ENCODE measurements around the gene TM2D1.

The TM2D1 gene

DNA sequence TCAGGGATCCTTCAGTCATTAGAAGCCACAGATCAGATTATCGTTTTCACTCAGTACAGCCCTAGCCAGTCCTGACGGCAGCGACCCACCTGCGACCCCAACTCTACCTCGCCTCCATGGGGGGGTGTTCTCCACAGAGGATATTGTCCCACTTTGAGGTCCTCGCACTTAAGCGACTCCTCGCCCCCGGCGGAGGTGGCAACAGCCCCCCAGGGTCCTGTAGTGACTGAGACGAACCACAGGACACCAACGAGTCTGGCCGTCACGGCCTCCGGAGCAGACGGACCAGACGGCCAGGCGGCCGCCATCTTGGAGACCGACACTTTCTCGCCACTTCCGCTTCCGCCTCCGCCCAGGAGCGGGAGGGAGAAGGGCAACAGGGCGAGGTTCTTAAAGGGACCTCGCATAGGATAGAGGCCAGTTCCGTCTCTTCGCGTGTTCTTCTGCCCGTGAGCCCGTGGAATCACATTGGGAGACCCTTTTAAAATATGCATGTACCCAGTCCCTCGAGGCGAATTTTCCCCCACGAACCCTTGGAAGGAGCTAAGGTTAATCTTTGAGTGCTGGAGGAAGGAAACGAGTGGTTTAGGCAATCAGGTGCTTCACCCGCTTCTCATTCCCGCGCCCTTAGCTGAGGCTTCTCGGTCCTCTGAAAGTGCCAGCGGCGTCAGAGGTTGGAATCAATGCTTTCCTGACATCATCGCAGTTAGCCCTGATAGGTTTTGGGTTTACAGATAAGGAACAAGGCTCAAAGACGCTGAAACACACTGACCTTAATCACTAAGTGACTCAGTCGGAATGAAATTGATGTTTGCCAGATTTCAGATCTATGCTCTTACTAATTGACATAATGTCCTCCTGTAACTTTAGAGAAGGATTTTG, at the start of gene TM2D1:
TM2D1 (minus strand) TSS at position 329 of the 882 bp plus-strand sequence; CDS start at position 308, 21 bp downstream.
- H3K27me3 ChIP-seq (replicated peaks; ENCODE audit: control insufficient read depth, insufficient read depth, low read length): no peaks in the 10 kb centered on the region
- DNase-seq (ENCODE audit: extremely low read depth, insufficient read length): peak; percentile 90
- TF ChIP-seq, protein P1, sequence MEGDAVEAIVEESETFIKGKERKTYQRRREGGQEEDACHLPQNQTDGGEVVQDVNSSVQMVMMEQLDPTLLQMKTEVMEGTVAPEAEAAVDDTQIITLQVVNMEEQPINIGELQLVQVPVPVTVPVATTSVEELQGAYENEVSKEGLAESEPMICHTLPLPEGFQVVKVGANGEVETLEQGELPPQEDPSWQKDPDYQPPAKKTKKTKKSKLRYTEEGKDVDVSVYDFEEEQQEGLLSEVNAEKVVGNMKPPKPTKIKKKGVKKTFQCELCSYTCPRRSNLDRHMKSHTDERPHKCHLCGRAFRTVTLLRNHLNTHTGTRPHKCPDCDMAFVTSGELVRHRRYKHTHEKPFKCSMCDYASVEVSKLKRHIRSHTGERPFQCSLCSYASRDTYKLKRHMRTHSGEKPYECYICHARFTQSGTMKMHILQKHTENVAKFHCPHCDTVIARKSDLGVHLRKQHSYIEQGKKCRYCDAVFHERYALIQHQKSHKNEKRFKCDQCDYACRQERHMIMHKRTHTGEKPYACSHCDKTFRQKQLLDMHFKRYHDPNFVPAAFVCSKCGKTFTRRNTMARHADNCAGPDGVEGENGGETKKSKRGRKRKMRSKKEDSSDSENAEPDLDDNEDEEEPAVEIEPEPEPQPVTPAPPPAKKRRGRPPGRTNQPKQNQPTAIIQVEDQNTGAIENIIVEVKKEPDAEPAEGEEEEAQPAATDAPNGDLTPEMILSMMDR (IDR thresholded peaks at IDR 0.05; ENCODE audit: insufficient read depth, low read length, poor library complexity, severe bottlenecking): no peak
- H3K4me3 ChIP-seq (replicated peaks; ENCODE audit: low read depth, low read length): peak within 1 kb of the TSS; percentile 100
- peaks cover 2% of the 10 kb centered on the region for H3K36me3 ChIP-seq (ENCODE audit: control insufficient read depth, insufficient read depth, low read length)

DNA sequence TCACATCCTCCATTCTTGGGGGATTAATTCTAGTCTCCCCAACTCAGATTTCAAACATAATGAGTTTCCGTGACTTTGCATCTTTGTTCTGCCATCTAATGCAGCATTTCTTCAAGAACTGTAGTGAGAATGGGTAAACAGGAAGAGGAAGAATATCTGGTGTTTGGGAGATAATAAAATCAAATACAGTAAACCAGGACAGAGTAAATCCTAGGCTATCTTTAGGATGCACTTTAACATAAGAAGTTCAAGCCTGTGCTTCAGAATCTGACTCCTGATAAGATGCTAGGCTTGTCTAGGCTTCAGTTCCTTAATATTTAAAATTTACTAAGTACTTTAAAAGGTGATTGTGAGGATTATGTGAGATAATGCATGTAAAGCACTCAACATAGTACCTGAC, 45.2 kb upstream of the TM2D1 start:
- Histone ChIP-seq H3K36me3 (ENCODE audit: control insufficient read depth, insufficient read depth, low read length) (no peaks in the 10 kb centered on the region), H3K27me3 (replicated peaks; ENCODE audit: control insufficient read depth, insufficient read depth, low read length) (no peaks in the 10 kb centered on the region), H3K4me3 (replicated peaks; ENCODE audit: low read depth, low read length) (no peak overlapping the region)
- no peak for DNase-seq (ENCODE audit: extremely low read depth, insufficient read length)
- TF ChIP-seq, protein P1 (IDR thresholded peaks at IDR 0.05; ENCODE audit: insufficient read depth, low read length, poor library complexity, severe bottlenecking): no peak

DNA sequence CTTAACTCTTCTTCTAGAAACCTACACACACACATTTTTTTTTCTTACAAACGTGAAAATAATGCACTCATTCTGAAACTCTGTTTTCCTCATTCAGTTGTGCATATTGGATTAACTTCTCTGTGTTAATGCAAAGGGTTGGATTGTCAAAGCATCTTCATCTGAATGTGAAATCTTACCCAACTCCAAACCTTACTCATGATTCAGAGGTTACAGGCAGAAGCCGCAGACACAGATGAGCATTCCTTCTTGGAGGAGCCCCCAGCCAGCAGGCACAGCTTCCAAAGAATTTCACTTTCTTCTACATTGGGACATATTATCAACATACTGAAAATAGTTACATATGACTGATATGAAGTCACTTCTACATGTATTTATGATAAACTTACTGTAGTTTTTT, 33.0 kb upstream of the TM2D1 start:
- TF ChIP-seq, protein P1 (IDR thresholded peaks at IDR 0.05; ENCODE audit: insufficient read depth, low read length, poor library complexity, severe bottlenecking): no peak
- H3K4me3 ChIP-seq (replicated peaks; ENCODE audit: low read depth, low read length): no peak overlapping the region
- no peak for DNase-seq (ENCODE audit: extremely low read depth, insufficient read length)

DNA sequence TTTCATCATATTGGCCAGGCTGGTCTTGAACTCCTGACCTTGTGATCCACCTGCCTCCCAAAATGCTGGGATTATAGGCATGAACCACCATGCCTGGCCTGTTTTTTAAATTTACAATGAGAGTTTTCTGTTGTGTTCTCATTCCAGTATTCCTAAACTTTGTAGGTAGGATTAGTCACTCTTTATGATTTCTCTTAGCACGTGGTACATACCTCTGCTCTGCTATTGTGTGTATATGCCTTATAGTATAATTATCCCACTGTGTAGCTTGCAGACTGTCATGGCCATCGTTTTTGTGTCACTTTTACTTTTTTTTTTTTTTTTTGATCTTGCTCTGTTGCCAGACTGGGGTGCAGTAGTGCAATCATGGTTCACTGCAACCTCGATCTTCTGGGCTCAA, 31.8 kb upstream of the TM2D1 start:
- Histone ChIP-seq H3K27me3 (replicated peaks; ENCODE audit: control insufficient read depth, insufficient read depth, low read length) (no peaks in the 10 kb centered on the region), H3K36me3 (ENCODE audit: control insufficient read depth, insufficient read depth, low read length) (no peaks in the 10 kb centered on the region), H3K4me3 (replicated peaks; ENCODE audit: low read depth, low read length) (no peak overlapping the region)
- TF ChIP-seq, protein P1 (IDR thresholded peaks at IDR 0.05; ENCODE audit: insufficient read depth, low read length, poor library complexity, severe bottlenecking): no peak
- no peak for DNase-seq (ENCODE audit: extremely low read depth, insufficient read length)

More for the DNA sequence above, 33.0 kb upstream of the TM2D1 start:
- Histone ChIP-seq H3K36me3 (ENCODE audit: control insufficient read depth, insufficient read depth, low read length) (no peaks in the 10 kb centered on the region), H3K27me3 (replicated peaks; ENCODE audit: control insufficient read depth, insufficient read depth, low read length) (no peaks in the 10 kb centered on the region)

DNA sequence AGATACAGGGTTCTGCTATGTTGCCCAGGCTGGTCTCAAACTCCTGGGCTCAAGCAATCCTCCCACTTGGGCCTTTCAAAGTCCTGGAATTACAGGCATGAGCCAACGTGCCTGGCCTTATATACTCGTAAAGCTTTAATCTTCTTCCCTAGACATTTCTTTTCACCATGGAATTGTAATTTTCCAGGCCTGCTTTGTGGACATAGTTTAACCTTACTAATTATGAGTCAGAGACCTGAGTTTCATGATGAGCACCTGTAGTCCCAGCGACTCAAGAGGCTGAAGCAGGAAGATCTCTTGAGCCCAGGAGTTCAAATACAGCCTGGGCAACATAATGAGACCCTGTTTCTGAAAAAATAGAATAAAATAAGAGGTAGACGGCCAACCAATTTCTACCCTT, 29.6 kb upstream of the TM2D1 start:
- Histone ChIP-seq H3K36me3 (ENCODE audit: control insufficient read depth, insufficient read depth, low read length) (no peaks in the 10 kb centered on the region), H3K4me3 (replicated peaks; ENCODE audit: low read depth, low read length) (no peak overlapping the region), H3K27me3 (replicated peaks; ENCODE audit: control insufficient read depth, insufficient read depth, low read length) (no peaks in the 10 kb centered on the region)
- no peak for DNase-seq (ENCODE audit: extremely low read depth, insufficient read length)
- TF ChIP-seq, protein P1 (IDR thresholded peaks at IDR 0.05; ENCODE audit: insufficient read depth, low read length, poor library complexity, severe bottlenecking): no peak
